Measurements from ENCODE around the gene PTPN3. TPM values are rescaled to one million over a fixed set of nuclear protein-coding genes. Genes with fewer than 3 reads are reported as not detected.

Gene PTPN3
- total RNA-seq, 1 donor from 2014 or later = 46.7 TPM

DNA sequence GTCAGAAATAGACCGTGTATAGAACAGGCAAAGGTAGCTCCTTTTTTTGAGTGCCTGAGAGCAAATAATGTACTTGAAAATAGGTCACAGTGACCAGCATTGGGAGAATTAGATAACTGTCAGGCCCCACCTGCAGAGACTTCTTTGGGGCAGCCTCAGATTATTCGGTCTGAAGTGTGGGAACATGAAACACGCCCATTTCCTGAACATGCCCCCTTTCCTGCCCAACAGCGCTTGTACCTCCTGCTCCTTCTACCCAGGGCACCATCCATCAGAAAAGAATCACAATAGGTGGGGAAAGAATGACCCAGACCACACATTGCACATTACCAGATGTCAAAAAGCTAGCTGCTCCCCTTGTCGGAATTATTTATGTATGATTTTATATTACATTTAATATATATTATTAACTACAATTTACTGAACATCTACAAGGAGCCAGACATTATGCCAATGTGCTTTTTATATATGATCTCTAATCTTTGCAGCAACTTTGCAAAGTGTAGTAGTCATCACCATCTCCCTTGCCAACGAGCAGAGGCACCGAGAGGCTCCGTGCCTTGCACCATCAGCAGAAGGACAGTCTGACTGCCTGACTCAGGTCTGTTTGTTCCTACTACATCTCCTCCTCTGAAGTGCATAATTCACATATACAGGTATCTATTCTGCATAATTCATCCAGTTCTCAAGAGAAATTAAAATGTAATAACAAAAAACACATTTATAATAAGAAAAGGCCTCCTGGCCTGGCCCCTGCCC, 39.5 kb downstream of the PTPN3 start:
- DNase-seq (ENCODE audit: missing footprints) (no peak), ATAC-seq (no peak)
- intact Hi-C loops (cut with DNase I) = no loop called here

GRCh38 chr9:109456811-109457210, 41.3 kb downstream of the PTPN3 start:
- intact Hi-C loops (cut with DNase I) = no loop called here
- ATAC-seq = no peak
- no peak for DNase-seq (ENCODE audit: missing footprints)

DNA sequence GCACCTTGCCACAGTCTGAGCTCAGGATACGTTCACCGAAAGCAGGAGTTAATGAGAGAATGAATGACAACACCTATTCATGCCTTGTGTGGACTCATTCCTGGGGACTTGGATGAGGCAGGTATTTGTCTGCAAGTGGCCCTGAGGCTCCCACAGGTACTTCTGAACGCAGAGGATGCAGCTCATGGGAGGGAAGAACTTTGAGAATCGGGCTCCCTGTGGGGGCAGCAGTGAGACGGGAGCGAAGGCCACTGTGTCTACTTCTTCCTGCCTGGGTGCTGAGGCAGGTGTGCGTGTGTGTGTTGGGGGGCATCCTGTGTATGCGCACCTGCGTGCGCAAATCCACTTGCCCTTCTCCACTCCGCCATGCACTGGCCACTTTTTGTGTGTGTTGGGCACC, 42.2 kb downstream of the PTPN3 start:
- ATAC-seq (no peak), DNase-seq (ENCODE audit: missing footprints) (no peak)
- intact Hi-C loops (cut with DNase I) = no loop called here

DNA sequence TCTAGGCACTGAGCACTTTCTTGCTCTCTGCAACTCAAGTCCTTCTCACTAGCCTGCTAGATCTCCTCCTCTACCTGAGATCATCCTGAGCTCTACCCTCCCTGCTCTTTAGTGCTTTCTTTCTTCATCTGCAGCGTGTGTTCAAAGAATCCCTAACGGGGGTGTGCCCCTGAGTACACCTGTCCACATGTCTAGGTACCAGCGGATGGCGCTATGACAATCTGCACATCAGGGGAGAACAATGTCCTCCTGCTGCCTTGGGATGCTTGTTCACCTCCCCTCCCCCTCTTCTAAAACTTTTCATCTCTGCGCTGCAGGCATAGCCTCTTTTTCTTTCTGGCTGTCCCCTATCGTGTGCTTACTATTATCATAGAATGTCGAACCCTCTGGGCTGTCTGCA, 42.7 kb downstream of the PTPN3 start:
- intact Hi-C loops (cut with DNase I) = no loop called here
- no peak for ATAC-seq
- DNase-seq (ENCODE audit: missing footprints) = no peak

- no peak for ATAC-seq
- intact Hi-C loops (cut with DNase I) = no loop called here
- no peak for DNase-seq (ENCODE audit: missing footprints)
These were observed 43.4 kb downstream of the PTPN3 start for GRCh38 chr9:109454601-109455155.

GRCh38 chr9:109454041-109454440, 44.1 kb downstream of the PTPN3 start:
- DNase-seq (ENCODE audit: missing footprints) = no peak
- ATAC-seq = no peak
- intact Hi-C loops (cut with DNase I) = no loop called here

DNA sequence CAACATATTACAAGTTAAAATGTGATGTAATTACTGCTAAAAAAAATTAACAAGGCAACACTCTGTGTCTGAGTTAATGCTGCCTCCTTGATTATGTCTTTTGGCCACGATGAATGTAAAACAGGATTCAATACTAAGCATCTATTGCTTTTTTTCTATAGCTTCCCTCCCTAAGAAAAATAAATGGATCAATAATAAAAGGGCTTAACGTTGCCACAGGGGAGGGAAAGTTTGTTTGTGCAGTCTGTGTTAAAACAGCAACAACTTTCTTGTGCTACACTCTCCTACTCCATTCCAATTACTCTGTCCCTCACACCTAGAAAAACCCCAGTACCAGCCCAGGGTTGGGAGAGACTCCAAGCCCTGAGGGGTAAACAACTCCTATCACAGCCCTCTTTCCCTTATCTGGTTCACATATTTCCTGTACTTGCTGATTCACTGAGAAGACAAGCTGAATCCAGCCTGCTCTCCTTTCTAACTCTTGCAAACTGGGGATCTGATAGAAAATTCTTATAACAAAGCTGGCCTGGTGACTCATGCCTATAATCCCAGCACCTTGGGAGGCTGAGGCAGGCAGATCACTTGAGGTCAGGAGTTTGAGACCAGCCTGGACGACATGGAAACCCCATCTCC, 44.8 kb downstream of the PTPN3 start:
- no peak for ATAC-seq
- intact Hi-C loops (cut with DNase I) = no loop called here

DNA sequence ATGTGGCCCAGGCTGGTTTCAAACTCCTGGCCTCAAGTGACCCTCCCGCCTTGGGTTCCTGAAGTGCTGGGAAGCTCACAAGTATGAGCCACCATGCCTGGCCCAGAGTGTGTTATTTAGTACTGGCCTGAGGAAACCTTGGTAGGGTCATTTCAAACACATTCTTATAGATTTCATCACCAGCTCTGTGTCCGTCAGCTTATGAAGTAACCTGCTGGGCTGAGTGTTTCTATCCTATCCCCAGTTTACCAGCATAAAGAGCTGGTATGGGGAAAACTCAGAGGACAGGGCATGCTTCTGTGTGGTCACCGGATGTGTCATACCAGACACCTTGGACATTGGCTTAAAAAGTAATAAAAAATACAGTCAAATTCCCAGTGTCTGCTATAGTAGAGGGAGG, 45.3 kb downstream of the PTPN3 start:
- intact Hi-C loops (cut with DNase I) = no loop called here
- DNase-seq (ENCODE audit: missing footprints) (no peak), ATAC-seq (no peak)

More for the DNA sequence above, 44.8 kb downstream of the PTPN3 start:
- DNase-seq (ENCODE audit: missing footprints) = no peak

DNA sequence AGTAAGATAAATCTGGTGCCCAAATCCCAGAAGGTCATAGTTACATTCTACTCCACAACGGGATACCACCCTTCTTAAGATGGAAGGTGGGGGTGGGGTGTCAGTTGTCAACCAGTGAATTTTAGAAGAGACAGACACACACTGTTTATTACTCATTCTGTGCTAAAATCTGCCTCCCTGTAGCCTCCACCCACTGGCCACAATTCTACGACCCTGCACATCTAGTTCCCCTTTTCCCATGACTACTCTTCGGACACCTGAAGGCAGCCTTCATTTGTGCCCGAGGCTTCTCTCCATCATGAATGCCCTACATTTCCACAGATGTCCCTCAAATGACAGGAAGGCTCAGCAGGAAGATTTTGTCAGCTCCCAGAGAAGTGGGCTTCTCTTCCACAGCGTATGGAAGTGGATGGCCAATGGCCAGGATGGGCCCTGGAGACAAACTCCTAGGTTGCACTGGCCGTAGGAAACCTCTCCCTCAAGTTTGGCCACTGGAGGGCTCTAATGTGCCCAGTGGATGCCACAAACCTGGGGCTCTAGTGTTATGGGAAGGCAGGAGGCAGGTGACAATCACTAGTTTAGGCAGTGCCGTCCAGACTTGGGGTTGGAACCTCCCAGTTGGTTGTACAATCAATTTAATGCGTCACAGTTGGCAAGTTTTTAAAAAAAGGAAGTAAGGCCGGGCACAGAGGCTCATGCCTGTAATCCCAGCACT, 46.6 kb downstream of the PTPN3 start:
- no peak for ATAC-seq
- intact Hi-C loops (cut with DNase I) = no loop called here

DNA sequence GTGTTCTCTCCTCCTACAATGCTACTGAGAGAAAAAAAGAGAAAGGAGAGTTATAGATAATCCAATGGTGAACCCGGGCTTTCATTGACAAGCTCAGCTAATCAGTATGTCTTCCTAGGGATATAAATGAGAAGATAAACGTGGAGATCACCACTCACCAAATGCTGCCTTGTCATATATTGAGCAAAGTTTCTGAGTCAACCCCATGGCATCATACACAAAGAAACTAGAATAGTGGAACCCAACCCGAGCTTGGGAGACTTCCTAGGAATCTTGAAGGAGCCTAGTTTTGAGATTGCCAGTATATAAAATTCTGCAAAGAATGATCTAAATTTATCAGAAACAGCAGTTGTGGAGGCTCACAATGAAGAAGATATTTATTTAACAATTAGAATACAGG, 47.8 kb downstream of the PTPN3 start:
- intact Hi-C loops (cut with DNase I) = no loop called here
- ATAC-seq = no peak
- DNase-seq (ENCODE audit: missing footprints) = no peak

More for the DNA sequence above, 46.6 kb downstream of the PTPN3 start:
- DNase-seq (ENCODE audit: missing footprints) = no peak

DNA sequence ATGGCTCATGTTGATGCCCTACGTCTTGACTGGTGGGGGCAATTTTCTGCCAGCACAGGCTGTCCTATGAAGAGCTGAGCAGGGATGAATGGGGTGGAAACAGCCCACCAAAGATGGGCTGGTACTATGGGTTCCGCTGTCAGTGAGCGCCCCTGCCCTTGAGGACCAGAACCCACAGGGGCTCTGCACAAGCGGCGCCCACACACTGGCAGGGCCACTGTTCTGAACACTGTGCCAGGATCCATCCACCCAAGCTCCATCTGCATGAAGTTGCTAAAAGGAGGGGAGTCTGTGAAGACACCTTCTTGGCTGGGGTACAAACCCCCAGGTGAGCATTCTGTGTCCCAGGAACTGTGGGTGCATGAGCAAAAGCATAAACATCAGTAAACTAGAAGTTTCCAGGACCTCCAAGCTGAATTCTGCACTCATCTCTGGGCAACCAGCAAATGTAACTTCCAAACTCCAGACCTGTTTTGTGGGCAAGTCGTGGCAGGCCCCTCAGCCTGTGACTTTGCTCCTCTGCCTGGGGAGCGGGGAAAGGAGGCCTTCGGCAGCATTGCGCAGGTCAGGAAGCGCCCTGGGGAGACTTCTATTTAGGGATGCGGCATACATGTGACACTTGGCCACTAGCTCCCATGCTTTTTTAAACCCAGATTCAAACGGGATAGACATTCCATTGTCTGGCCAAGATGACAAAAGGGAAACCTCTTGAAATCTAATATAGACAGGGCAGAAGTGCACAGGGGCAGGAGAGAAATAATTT, 48.9 kb downstream of the PTPN3 start:
- intact Hi-C loops (cut with DNase I) = no loop called here
- ATAC-seq (no peak), DNase-seq (ENCODE audit: missing footprints) (no peak)

GRCh38 chr9:109448223-109448622, 49.9 kb downstream of the PTPN3 start:
- DNase-seq (ENCODE audit: missing footprints) (no peak), ATAC-seq (no peak)
- intact Hi-C loops (cut with DNase I) = no loop called here

DNA sequence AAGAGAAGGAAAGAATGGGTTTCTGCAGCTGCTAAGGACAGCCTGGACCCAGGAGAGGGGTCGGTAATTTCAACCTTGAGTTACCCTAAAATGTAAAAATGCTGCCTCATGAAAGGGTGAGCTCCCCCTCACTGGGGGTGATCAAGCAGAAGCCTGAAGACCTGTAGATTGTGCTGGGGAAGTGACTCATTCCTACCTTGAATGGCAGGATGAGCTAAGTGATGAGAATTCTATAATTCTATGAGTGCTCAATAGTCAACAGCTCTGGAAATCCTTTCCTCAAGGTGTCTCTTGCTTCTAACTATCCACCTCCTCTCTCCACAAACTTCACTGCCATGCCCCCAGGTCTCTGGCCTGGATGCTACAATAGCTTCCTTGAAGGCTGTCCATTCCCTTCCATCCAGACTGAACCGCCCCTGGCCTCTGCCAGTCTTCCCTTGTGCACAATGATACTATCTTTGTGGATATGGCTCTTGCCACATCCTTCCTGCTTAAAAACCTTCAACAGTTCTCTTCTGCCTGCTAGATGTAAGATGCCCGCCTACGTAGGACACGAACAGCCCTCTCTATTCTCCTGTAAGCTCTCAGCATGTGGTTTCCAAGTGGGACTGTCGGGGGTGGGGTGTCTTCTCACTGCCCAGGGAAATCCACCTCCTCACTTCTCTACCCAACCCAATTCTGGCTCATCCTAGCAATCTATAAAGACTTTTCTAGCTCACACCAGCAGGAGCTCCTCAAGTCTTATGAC, 50.6 kb downstream of the PTPN3 start:
- intact Hi-C loops (cut with DNase I) = no loop called here
- ATAC-seq (no peak), DNase-seq (ENCODE audit: missing footprints) (no peak)

DNA sequence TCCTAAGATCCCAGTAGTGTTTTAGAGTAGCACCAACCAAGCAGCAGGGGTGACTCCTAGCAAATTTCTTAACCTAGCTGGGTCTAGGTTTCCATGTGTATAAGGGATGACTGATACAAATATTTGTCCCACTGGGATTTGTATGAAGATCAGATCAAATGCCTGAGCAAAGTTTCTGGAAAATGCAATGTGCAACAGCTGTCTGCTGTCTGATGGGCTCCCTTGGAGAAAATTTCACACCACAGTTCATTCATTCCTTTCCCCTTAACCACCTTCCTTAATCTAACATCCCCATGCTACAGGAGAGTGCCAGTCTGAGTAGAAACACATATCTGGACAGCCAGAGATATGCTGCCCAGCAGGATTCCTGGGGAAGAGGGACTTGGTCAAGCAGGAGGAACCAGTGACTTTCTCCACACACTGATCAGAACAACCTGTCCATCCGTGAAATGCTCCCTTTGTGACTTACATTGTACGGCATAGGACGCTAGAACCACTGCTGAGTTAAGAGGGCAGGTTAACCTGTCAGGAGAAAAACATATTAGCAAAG, 53.3 kb downstream of the PTPN3 start:
- ATAC-seq (no peak), DNase-seq (ENCODE audit: missing footprints) (no peak)
- intact Hi-C loops (cut with DNase I) = no loop called here

DNA sequence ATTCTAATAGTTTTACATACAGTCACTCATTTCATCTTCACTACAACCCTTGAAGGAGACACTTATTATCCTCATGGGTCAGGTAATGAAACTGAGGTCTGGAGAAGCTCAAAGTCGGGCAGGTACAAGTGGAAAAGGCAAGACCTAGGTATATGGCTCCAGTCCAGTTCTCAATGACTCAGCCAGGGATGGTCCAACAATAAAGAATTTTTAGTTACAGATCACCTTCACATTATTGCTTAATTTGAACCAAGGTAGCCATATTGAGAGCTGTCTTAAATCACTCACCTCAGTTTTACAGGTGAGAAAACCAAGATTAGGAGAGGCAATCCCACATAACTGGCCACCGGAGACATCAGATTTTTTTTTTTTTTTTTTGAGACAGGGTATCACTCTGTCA, 55.4 kb downstream of the PTPN3 start:
- no peak for DNase-seq (ENCODE audit: missing footprints)
- ATAC-seq = no peak
- intact Hi-C loops (cut with DNase I) = no loop called here

GRCh38 chr9:109441296-109441695, 56.8 kb downstream of the PTPN3 start:
- DNase-seq (ENCODE audit: missing footprints) (no peak), ATAC-seq (no peak)
- intact Hi-C loops (cut with DNase I) = no loop called here

DNA sequence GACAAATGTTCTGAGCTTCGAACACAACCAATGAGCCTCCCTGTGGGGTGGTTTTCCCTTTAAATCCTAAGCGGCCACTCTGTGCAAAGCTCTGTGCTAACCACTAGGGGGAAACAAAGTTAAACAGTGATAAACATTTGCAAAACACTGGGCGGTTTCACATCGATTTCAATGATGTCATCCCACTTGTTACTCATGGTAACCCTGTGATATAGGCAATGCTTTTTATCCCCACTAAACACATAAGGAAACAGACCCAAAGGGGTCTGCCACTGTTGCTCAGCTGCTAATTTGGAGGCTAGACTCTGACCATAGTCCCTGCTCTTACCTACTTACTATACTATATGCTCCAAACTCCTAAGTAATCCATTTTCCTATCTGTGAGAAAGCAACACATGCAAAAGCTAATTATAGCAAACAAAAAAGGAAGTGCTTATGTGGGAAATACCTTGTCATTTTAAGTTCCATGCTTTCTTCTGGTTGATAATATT, 57.3 kb downstream of the PTPN3 start:
- intact Hi-C loops (cut with DNase I) = no loop called here
- DNase-seq (ENCODE audit: missing footprints) (no peak), ATAC-seq (peak; percentile 65)

GRCh38 chr9:109440117-109440515, 58.0 kb downstream of the PTPN3 start:
- peak; percentile 20 for ATAC-seq
- no peak for DNase-seq (ENCODE audit: missing footprints)
- intact Hi-C loops (cut with DNase I) = no loop called here

All from Right ventricle myocardium inferior (tissue), 1 donor.